ENCODE results near the gene HMGB2. TPM values are rescaled to one million over a fixed set of nuclear protein-coding genes. Genes with fewer than 3 reads are reported as not detected.

HMGB2 gene
- total RNA-seq, 2 donors from 2014 or later, result 16.2 to 18.7 TPM

- Histone ChIP-seq H3K4me3 (no peak overlapping the region), H3K27ac (no peak overlapping the region), H3K9me3 (no peaks in the 10 kb centered on the region), H3K36me3 (replicated peaks in 1 of 2; ENCODE audit: insufficient read depth in 1 of 2, low read depth in 2 of 2) (no peaks in the 10 kb centered on the region), H3K27me3 (no peaks in the 10 kb centered on the region), H3K4me1 (no peaks in the 10 kb centered on the region)
- ATAC-seq, result no peak
- WGBS, 2 donors, result 61 to 72% methylated on average over 3 of the region's 3 CpGs
- TF ChIP-seq POLR2A (IDR thresholded peaks at IDR 0.05) (no peak), CTCF (IDR thresholded peaks at IDR 0.05) (no peak)
- intact Hi-C loops (cut with DNase I), result no loop called here
- no peak for DNase-seq
These were observed 9.8 kb upstream of the HMGB2 start for GRCh38 chr4:173343832-173344397.

GRCh38 chr4:173337463-173337862 is 3.3 kb upstream of the HMGB2 start:
- ATAC-seq (no peak), DNase-seq (no peak)
- Histone ChIP-seq H3K36me3 (replicated peaks in 1 of 2; ENCODE audit: insufficient read depth in 1 of 2, low read depth in 2 of 2) (no peaks in the 10 kb centered on the region), H3K27ac (no peak overlapping the region), H3K27me3 (no peaks in the 10 kb centered on the region), H3K4me3 (no peak overlapping the region), H3K9me3 (no peaks in the 10 kb centered on the region), H3K4me1 (peaks cover 13% of the 10 kb centered on the region)
- TF ChIP-seq POLR2A (IDR thresholded peaks at IDR 0.05), result no peak
- TF ChIP-seq CTCF (IDR thresholded peaks at IDR 0.05), result no peak
- intact Hi-C loops (cut with DNase I), result no loop called here
- 89 to 97% methylated on average over 2 of the region's 2 CpGs for WGBS, 2 donors

- Histone ChIP-seq H3K36me3 (replicated peaks in 1 of 2; ENCODE audit: insufficient read depth in 1 of 2, low read depth in 2 of 2) (no peaks in the 10 kb centered on the region), H3K27me3 (no peaks in the 10 kb centered on the region), H3K4me1 (peaks cover 20% of the 10 kb centered on the region), H3K9me3 (no peaks in the 10 kb centered on the region), H3K4me3 (peak overlapping the region; percentile 80 to 93), H3K27ac (peak overlapping the region in 3 of 4 donors; percentile 65 to 99 (median 70))
- peak; percentile 43 to 72 (median 64) for DNase-seq
- 1% methylated on average over 36 to 52 of the region's 52 CpGs for WGBS, 2 donors
- intact Hi-C loops (cut with DNase I), result no loop called here
- peak in 2 of 3 donors; percentile 48 to 58 for TF ChIP-seq POLR2A (IDR thresholded peaks at IDR 0.05)
- no peak for TF ChIP-seq CTCF (IDR thresholded peaks at IDR 0.05)
- peak; percentile 39 for ATAC-seq
These were observed 964 bp upstream of the HMGB2 start for GRCh38 chr4:173334891-173335752.

GRCh38 chr4:173333658-173334084 is 487 bp downstream of the HMGB2 start:
- H3K27me3 ChIP-seq, result no peaks in the 10 kb centered on the region
- TF ChIP-seq CTCF (IDR thresholded peaks at IDR 0.05) (no peak), POLR2A (IDR thresholded peaks at IDR 0.05) (no peak)
- H3K4me1 ChIP-seq, result peaks cover 20% of the 10 kb centered on the region
- 0 to 1% methylated on average over 18 to 42 of the region's 53 CpGs for WGBS, 2 donors
- peak overlapping the region; percentile 85 to 99 (median 96) for H3K27ac ChIP-seq
- no peaks in the 10 kb centered on the region for H3K9me3 ChIP-seq
- ATAC-seq (peak; percentile 36), DNase-seq (peak; percentile 58 to 73 (median 62))
- intact Hi-C loops (cut with DNase I), result no loop called here
- H3K36me3 ChIP-seq (replicated peaks in 1 of 2; ENCODE audit: insufficient read depth in 1 of 2, low read depth in 2 of 2), result no peaks in the 10 kb centered on the region
- peak overlapping the region; percentile 71 to 72 for H3K4me3 ChIP-seq

Measured in body of pancreas (tissue), 4 donors.